Hematopoietic multipotent progenitor cell treated with erythropoietin and hydrocortisone succinate and interleukin-3 and kit ligand, for 17 days (in vitro differentiated cells): ENCODE measurements around the gene NKG7.
"Not testable (repeated sequence)": the region's sequence is repeated elsewhere in the genome, so short reads cannot be mapped to it uniquely, and the experiment has no call there.

Experiments
- DNase-seq: peaks from one replicate; pipeline ENCODE4 v3.0.0-alpha.2; 2015; ENCODE audit warnings: low spot score

The NKG7 gene

GRCh38 chr19:51372649-51373504 lies at the start of gene NKG7:
Gene NKG7 (minus strand): TSS chr19:51372654. CDS start chr19:51372535, 119 bp downstream.
- DNase-seq: no peak

- DNase-seq: peak; percentile 82
Measured at GRCh38 chr19:51422053-51422448, 49.6 kb upstream of the NKG7 start.

GRCh38 chr19:51421229-51422052 lies 49.0 kb upstream of the NKG7 start:
- DNase-seq: no peak

- DNase-seq: not testable (repeated sequence)
Measured at GRCh38 chr19:51420511-51420910, 48.1 kb upstream of the NKG7 start.

- no peak for DNase-seq
Measured at GRCh38 chr19:51418707-51419106, 46.3 kb upstream of the NKG7 start.

- DNase-seq: no peak
Measured at GRCh38 chr19:51417810-51418157, 45.3 kb upstream of the NKG7 start.

GRCh38 chr19:51417107-51417809 lies 44.8 kb upstream of the NKG7 start, which contains the start of gene SIGLEC10:
Gene SIGLEC10 (minus strand): TSS chr19:51417642. CDS start chr19:51417581, 61 bp downstream.
- no peak for DNase-seq

- not testable (repeated sequence) for DNase-seq
Measured at GRCh38 chr19:51416422-51416821, 44.0 kb upstream of the NKG7 start.

GRCh38 chr19:51415187-51415586 lies 42.7 kb upstream of the NKG7 start:
- no peak for DNase-seq

GRCh38 chr19:51410950-51411748 lies 38.7 kb upstream of the NKG7 start:
- DNase-seq: no peak

- peak; percentile 42 for DNase-seq
Measured at GRCh38 chr19:51407511-51408131, 35.2 kb upstream of the NKG7 start.

- no peak for DNase-seq
Measured at GRCh38 chr19:51402117-51402516, 29.7 kb upstream of the NKG7 start.

GRCh38 chr19:51399936-51400335 lies 27.5 kb upstream of the NKG7 start:
- DNase-seq: not testable (repeated sequence)

- no peak for DNase-seq
Measured at GRCh38 chr19:51399231-51399630, 26.8 kb upstream of the NKG7 start.

GRCh38 chr19:51398096-51398704 lies 25.7 kb upstream of the NKG7 start:
- DNase-seq: peak; percentile 35

GRCh38 chr19:51397453-51397852 lies 25.0 kb upstream of the NKG7 start:
- DNase-seq: not testable (repeated sequence)

- DNase-seq: no peak
Measured at GRCh38 chr19:51396175-51396574, 23.7 kb upstream of the NKG7 start.

GRCh38 chr19:51394050-51394836 lies 21.8 kb upstream of the NKG7 start:
- DNase-seq: peak; percentile 95

- DNase-seq: no peak
Measured at GRCh38 chr19:51392701-51393100, 20.2 kb upstream of the NKG7 start.
